NCI-H524 (cell line): ENCODE results near the gene GPBP1L1.
A peak's percentile ranks its signal among the peaks of the same experiment; 100 is the strongest.
"Not testable (repeated sequence)": the region's sequence is repeated elsewhere in the genome, so short reads cannot be mapped to it uniquely, and the experiment has no call there.

Source experiments
- DNase-seq, 2 experiments: peaks; one replicate each; lab custom pipeline; 2025; lab: John Stamatoyannopoulos, UW

The GPBP1L1 gene

GRCh38 chr1:45686288-45687013 lies at the start of gene GPBP1L1:
GPBP1L1 (minus strand) TSS chr1:45686533; CDS start chr1:45659087, 27,446 bp downstream.
- DNase-seq, result peak; percentile 85 to 94

- no peak for DNase-seq
These were observed 44.5 kb upstream of the GPBP1L1 start for GRCh38 chr1:45730780-45731319.

GRCh38 chr1:45730075-45730779 lies 43.9 kb upstream of the GPBP1L1 start:
- no peak for DNase-seq

GRCh38 chr1:45726007-45726406 lies 39.7 kb upstream of the GPBP1L1 start:
- not testable (repeated sequence) for DNase-seq

DNA sequence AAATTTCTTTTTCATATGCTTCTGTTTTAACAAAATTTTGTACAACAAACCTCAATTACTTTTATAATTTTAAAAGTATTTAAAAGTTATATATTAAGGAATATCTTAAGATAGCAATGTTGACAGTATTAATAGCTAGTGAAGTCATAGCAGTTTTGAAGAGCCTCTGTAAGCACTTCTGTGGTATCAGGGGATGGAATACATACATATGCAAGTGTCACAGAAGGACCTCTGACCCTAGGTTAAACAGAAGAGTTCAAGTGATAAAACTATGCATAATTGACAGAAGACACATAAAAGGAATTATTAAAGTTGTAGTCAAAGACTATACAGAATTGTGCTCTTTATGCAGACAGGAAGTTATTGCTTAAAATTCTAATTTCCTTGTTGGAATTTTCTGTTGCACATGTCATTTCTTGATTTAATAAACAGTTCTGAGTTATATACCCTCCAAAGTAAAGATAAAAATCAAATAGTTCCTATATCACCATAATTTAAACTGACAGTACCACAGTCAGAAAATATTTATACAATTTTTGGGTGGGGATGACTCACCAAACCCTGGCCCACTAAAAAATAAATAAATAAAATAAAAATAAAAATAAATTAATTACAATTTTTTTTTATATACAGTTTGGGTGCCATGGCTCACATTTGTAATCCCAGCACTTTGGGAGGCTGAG lies 37.1 kb upstream of the GPBP1L1 start:
- no peak for DNase-seq

DNA sequence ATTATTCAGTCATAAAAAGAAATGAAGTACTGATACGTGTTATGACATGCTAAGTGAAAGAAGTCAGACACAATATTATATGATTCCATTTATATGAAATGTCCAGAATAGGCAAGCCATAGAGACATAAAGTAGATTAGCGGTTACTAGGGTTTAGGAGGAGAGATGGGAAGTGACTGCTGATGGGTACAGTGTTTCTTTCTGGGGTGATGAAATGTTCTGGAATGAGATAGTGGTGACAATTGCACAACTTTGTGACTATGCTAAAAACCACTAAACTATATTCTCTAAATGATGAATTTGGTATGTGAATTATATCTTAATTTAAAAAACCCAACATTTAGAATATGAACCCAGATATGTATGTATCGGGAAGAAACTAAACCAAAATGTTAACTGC lies 36.5 kb upstream of the GPBP1L1 start:
- DNase-seq, result no peak

- DNase-seq, result no peak
These were observed 34.9 kb upstream of the GPBP1L1 start for GRCh38 chr1:45721207-45721606.

DNA sequence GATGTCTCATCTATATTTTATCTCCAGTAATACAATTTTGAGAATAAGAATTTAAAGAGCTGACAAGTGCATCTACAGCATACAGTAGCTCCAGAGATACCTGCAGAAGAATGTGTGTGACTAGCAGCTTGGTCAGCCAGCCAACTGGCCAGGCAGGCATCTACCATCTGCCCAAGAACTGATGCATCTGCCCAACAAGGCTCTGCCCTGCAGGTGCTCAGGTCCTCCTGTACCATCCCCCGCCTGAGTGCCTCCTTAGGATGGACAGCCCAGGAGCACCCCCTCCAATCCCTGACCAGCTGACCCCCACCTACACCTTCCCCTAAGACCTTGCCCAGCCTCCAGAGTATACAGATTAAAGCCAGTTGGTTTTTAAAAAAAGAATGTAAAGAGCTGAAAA lies 32.0 kb upstream of the GPBP1L1 start:
- no peak for DNase-seq

DNA sequence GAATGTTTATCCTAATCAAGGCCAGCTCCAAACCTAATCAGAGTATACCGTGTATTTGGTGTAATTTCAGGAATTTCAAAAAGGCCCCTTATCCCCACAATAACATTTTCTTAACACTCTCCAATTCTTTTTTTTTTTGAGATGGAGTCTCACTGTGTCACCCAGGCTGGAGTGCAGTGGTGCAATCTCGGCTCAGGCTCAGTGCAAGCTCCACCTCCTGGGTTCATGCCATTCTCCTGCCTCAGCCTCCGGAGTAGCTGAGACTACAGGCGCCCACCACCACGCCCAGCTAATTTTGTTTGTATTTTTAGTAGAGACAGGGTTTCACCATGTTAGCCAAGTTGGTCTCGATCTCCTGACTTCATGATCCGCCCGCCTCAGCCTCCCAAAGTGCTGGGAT lies 31.1 kb upstream of the GPBP1L1 start:
- DNase-seq, result not testable (repeated sequence)

DNA sequence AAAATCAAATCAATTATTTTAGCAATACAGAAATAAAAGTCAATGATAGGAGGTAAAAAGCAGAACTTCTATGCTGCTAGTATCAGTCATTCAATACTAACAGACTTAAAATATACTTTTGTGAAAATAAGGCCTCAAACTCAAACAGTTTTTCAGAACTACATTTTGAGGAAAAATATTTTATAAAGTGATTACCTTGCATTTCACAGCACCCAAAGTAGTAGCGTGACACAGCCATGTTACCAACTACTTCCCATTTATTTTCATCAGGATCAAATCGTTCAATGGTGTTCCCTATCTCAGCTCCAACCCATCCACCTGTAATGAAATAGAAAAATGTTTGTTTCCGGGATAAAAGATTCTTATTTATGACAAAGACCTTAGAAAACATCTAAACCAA lies 30.4 kb upstream of the GPBP1L1 start:
- DNase-seq, result no peak

- DNase-seq, result no peak
These were observed 27.4 kb upstream of the GPBP1L1 start for GRCh38 chr1:45713711-45714110.

DNA sequence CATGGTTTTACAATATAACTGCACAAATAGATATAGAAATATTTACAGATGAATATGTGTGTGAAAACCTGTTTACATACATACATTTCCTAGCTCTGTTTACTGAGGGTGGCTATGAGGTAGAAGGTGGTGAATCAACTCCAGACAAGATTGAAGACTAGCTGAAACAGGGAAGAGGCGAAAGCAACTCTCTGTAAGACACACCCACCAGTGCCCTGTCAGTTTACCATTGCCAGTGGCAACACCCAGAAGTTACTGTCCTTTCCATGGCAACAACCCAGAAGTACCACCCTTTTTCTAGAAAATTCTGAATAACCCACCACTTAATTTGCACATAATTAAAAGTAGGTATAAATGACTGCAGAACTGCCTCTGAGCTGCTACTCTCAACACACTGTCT lies 18.3 kb upstream of the GPBP1L1 start:
- DNase-seq, result no peak

- DNase-seq, result no peak
These were observed 8.5 kb upstream of the GPBP1L1 start for GRCh38 chr1:45694823-45695222.

DNA sequence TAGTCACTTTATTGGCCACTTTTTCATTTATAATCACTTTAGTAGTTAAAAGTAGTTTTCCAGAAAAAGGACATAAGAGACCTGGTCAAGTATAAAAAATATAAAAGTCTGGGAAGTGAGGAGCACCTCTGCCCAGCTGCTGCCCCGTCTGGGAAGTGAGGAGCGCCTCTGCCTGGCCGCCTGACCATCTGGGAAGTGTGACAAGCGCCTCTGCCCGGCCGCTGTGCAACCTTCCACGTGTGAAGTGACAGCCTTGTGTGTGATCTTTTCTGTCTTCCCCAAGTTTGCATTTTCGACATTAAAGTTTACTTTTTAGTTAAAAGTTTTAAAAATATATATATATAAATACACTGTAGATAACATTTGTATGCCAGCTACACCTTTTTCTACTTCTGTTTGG lies 7.5 kb upstream of the GPBP1L1 start:
- DNase-seq, result not testable (repeated sequence)

- DNase-seq, result peak; percentile 68 to 87
These were observed 1.7 kb upstream of the GPBP1L1 start, which contains the start of gene TMEM69 for GRCh38 chr1:45687754-45688740. TMEM69 (plus strand) TSS chr1:45688181; CDS start chr1:45691069, 2,888 bp downstream.

- peak; percentile 94 to 99 for DNase-seq
These were observed 851 bp upstream of the GPBP1L1 start for GRCh38 chr1:45687014-45687753.

- DNase-seq, result peak; percentile 38 to 52
These were observed 382 bp downstream of the GPBP1L1 start for GRCh38 chr1:45686015-45686287.

- DNase-seq, result no peak
These were observed 872 bp downstream of the GPBP1L1 start for GRCh38 chr1:45685308-45686014.

- no peak for DNase-seq
These were observed 1.9 kb downstream of the GPBP1L1 start for GRCh38 chr1:45684402-45684801.

DNA sequence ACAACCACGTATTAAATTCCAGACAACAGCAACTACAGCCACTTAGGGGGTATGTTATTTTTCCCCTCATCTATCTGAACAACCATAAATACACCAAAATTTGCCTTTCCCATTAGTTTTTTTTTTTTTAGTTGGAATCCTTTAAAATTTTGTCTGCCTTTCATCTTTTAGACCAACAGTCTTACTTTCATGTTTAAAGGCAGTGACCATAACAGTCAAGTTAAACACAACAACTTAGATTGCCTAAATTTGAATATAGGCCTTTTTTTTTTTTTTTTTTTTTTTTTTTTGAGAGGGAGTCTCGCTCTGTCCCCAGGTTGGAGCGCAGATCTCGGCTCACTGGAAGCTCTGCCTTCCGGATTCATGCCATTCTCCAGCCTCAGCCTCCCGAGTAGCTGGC lies 3.4 kb downstream of the GPBP1L1 start:
- DNase-seq, result no peak
